ENCODE measurements around the gene FANCD2. TPM values are rescaled to one million over a fixed set of nuclear protein-coding genes. Genes with fewer than 3 reads are reported as not detected.
"Not testable (repeated sequence)": the region's sequence is repeated elsewhere in the genome, so short reads cannot be mapped to it uniquely, and the experiment has no call there.

FANCD2 gene
- polyA plus RNA-seq, 2 donors, result 5.1 to 6.5 TPM

DNA sequence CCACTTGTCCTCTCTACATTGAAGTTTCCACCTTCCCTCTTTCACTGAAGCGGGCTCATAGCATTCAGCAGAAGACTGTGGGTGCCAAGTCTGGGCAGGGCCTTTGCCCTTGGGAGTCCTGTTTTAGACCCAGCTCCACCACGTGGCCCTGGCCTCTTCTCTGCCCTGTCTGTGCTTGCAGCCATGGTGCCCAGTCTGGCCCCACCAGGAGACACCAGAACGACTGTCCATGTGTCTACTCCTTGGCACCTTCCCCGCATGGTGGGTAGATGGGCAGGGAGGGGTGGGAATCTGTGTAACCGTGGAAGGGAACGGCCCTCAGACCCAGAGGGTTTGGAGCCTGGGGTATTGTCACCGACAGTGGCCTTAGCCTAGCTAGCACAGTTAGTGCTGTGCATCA, 21.7 kb upstream of the FANCD2 start:
- Histone ChIP-seq H3K27me3 (ENCODE audit: control insufficient read depth in 1 of 2, insufficient read depth in 2 of 2, low read length in 2 of 2) (no peaks in the 10 kb centered on the region), H3K36me3 (ENCODE audit: control insufficient read depth in 2 of 2, insufficient read depth in 2 of 2, low read length in 1 of 2) (peaks cover 0 to 4% of the 10 kb centered on the region in 2 donors), H3K4me3 (ENCODE audit: low read depth in 1 of 2, low read length in 2 of 2) (no peak overlapping the region), H3K9me3 (ENCODE audit: control insufficient read depth in 2 of 2, insufficient read depth in 1 of 2, low read depth in 1 of 2, low read length in 1 of 2) (no peaks in the 10 kb centered on the region), H3K4me1 (ENCODE audit: control insufficient read depth in 2 of 2, insufficient read depth in 2 of 2, low read length in 1 of 2) (no peaks in the 10 kb centered on the region), H3K27ac (ENCODE audit: low read depth in 2 of 2, low read length in 1 of 2) (no peak overlapping the region)
- WGBS, 2 donors, result 92 to 95% methylated on average over 7 of the region's 7 CpGs

DNA sequence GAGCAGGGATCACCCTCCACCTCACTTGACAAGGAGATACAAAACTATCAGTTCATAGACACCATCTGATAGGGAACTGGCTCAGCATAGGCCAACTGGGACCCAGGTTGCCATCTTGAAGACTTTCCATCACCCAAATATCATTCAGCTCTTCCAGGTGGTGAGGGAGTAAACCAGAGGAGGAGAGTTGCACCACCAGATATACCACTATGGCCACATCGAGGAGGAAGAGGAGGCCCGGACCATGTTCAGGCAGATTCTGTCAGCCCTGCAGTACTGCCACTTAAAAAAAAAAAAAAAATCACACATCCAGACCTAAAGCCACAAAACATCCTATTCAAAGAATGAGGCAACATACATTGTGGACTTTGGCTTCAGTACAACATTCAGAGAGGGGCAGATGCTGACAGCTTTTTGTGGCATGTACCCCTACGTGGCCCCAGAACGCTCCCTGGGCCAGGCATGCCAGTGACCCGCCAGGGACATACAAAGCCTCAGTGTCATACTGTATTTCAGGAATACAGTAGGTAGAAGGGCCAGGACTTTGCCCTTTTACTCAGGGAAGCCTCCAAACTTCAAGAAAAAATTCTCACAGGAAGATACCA, 21.2 kb upstream of the FANCD2 start:
- Histone ChIP-seq H3K9me3 (ENCODE audit: control insufficient read depth in 2 of 2, insufficient read depth in 1 of 2, low read depth in 1 of 2, low read length in 1 of 2) (no peaks in the 10 kb centered on the region), H3K27ac (ENCODE audit: low read depth in 2 of 2, low read length in 1 of 2) (no peak overlapping the region), H3K36me3 (ENCODE audit: control insufficient read depth in 2 of 2, insufficient read depth in 2 of 2, low read length in 1 of 2) (peaks cover 0 to 4% of the 10 kb centered on the region in 2 donors), H3K4me3 (ENCODE audit: low read depth in 1 of 2, low read length in 2 of 2) (no peak overlapping the region), H3K4me1 (ENCODE audit: control insufficient read depth in 2 of 2, insufficient read depth in 2 of 2, low read length in 1 of 2) (no peaks in the 10 kb centered on the region), H3K27me3 (ENCODE audit: control insufficient read depth in 1 of 2, insufficient read depth in 2 of 2, low read length in 2 of 2) (no peaks in the 10 kb centered on the region)
- 91 to 95% methylated on average over 5 of the region's 5 CpGs for WGBS, 2 donors

DNA sequence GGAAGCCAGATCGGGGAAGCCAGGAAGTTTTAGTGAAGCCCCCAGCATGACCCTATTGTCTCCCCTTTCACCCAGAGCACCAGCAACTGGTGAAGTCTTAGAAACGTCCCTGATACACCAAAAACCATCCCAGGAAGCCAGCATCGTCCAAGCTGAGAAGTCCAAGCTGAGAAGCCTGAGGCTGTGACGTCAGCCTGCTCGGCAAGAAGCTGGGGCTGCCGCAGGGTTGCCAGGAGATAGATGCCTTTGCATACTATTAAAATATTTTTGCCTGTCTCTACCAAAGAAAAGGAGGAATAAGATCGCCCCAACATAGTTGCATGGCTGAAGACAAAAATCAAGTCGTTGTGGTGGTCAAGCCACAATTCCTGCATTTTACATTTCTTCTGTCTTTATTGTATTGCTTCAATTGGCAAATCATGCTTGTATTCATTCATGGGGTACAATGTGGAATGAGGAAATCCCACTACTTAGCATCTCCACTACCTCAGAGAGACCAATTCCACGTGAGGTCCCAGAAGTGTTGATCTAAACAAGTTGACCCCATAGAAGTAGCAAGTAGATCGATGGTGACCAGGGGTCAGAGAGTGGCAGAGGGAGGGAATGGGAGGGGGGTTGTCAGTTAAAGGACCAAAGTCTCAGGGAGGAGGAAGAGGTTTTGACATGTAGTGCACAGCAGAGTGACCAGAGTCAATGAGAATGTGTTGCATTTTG, 20.0 kb upstream of the FANCD2 start:
- WGBS, 2 donors, result 72 to 76% methylated on average over 10 of the region's 10 CpGs
- Histone ChIP-seq H3K4me3 (ENCODE audit: low read depth in 1 of 2, low read length in 2 of 2) (no peak overlapping the region), H3K27ac (ENCODE audit: low read depth in 2 of 2, low read length in 1 of 2) (no peak overlapping the region), H3K4me1 (ENCODE audit: control insufficient read depth in 2 of 2, insufficient read depth in 2 of 2, low read length in 1 of 2) (peaks cover 4 to 5% of the 10 kb centered on the region in 2 donors), H3K36me3 (ENCODE audit: control insufficient read depth in 2 of 2, insufficient read depth in 2 of 2, low read length in 1 of 2) (peaks cover 0 to 4% of the 10 kb centered on the region in 2 donors), H3K9me3 (ENCODE audit: control insufficient read depth in 2 of 2, insufficient read depth in 1 of 2, low read depth in 1 of 2, low read length in 1 of 2) (no peaks in the 10 kb centered on the region), H3K27me3 (ENCODE audit: control insufficient read depth in 1 of 2, insufficient read depth in 2 of 2, low read length in 2 of 2) (no peaks in the 10 kb centered on the region)

DNA sequence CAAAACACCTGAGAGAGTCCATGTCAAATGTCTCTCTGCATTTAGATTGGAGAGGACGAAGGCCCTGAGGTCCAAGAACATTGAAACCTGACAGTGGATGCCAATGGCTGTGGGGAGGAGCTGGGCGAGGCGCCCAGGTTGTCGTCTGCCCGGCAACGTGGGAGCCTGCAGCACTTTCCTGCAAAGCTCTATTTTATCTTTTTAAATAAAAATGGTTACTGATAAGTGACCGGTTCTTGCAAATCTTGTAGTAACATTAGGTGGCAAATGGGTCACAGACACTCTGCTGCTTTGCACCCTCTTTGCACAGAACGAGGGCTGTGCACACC, 19.5 kb upstream of the FANCD2 start:
- 57 to 58% methylated on average over 8 of the region's 8 CpGs for WGBS, 2 donors
- Histone ChIP-seq H3K4me1 (ENCODE audit: control insufficient read depth in 2 of 2, insufficient read depth in 2 of 2, low read length in 1 of 2) (peaks cover 8 to 9% of the 10 kb centered on the region in 2 donors), H3K4me3 (ENCODE audit: low read depth in 1 of 2, low read length in 2 of 2) (no peak overlapping the region), H3K9me3 (ENCODE audit: control insufficient read depth in 2 of 2, insufficient read depth in 1 of 2, low read depth in 1 of 2, low read length in 1 of 2) (no peaks in the 10 kb centered on the region), H3K27ac (ENCODE audit: low read depth in 2 of 2, low read length in 1 of 2) (no peak overlapping the region), H3K27me3 (ENCODE audit: control insufficient read depth in 1 of 2, insufficient read depth in 2 of 2, low read length in 2 of 2) (no peaks in the 10 kb centered on the region), H3K36me3 (ENCODE audit: control insufficient read depth in 2 of 2, insufficient read depth in 2 of 2, low read length in 1 of 2) (peaks cover 0 to 4% of the 10 kb centered on the region in 2 donors)

DNA sequence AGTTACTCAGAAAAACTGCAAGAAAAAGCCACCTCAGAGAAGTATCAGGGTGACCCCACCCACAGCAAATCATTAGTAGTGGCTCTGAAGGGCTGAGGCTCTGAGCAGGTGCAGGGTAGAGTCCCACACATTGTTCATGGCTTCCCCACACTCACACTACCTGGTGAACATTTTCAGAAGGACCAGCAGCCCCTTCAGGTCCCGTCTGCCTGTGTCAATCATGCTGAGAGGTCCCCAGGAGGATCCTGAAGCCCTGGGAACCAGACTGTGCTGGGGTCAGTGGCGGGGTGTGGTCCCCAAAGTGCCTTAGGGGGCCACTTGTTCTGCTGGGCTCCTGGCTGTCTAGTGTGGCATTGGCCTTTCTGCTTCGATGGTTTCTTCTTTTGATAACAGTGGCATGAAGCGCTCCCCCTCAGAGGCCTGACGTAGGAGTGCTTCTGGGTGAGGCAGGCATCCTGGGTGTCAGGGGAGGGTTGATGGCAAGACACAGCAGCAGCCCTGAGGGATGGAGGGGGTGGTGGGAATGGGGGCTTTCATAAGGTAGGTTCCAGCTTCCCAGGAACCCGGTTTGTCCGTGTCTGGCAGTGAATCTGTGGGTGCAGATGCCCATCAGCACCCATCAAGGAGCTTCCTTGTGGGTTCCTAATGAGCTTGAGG, 19.0 kb upstream of the FANCD2 start:
- H3K4me1 ChIP-seq (ENCODE audit: control insufficient read depth in 2 of 2, insufficient read depth in 2 of 2, low read length in 1 of 2), result peaks cover 8 to 9% of the 10 kb centered on the region in 2 donors
- 82% methylated on average over 7 of the region's 7 CpGs for WGBS, 2 donors
- H3K36me3 ChIP-seq (ENCODE audit: control insufficient read depth in 2 of 2, insufficient read depth in 2 of 2, low read length in 1 of 2), result peaks cover 0 to 4% of the 10 kb centered on the region in 2 donors
- no peaks in the 10 kb centered on the region for H3K27me3 ChIP-seq (ENCODE audit: control insufficient read depth in 1 of 2, insufficient read depth in 2 of 2, low read length in 2 of 2)
- no peak overlapping the region for H3K4me3 ChIP-seq (ENCODE audit: low read depth in 1 of 2, low read length in 2 of 2)
- H3K9me3 ChIP-seq (ENCODE audit: control insufficient read depth in 2 of 2, insufficient read depth in 1 of 2, low read depth in 1 of 2, low read length in 1 of 2), result no peaks in the 10 kb centered on the region
- no peak overlapping the region for H3K27ac ChIP-seq (ENCODE audit: low read depth in 2 of 2, low read length in 1 of 2)

DNA sequence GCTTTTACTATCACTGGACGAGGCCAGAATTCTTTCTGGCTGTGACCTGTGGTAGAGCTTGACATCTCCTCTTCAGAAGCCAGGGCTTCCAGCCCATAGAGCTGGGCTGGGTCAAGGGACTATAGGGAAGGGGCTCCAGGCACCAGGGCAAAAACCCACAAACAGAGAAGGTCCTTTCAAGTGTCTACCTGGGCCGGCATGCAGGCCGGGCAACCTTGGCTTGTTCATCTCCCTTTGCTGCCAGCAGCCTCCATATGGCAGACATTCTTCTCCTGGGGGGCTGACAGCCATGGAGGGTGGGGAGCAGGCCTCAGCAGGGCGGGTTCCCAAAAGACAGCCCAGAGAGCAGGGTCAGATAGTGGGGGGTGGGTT, 18.0 kb upstream of the FANCD2 start:
- H3K27ac ChIP-seq (ENCODE audit: low read depth in 2 of 2, low read length in 1 of 2); H3K36me3 ChIP-seq (ENCODE audit: control insufficient read depth in 2 of 2, insufficient read depth in 2 of 2, low read length in 1 of 2); H3K4me3 ChIP-seq (ENCODE audit: low read depth in 1 of 2, low read length in 2 of 2); H3K4me1 ChIP-seq (ENCODE audit: control insufficient read depth in 2 of 2, insufficient read depth in 2 of 2, low read length in 1 of 2); H3K27me3 ChIP-seq (ENCODE audit: control insufficient read depth in 1 of 2, insufficient read depth in 2 of 2, low read length in 2 of 2); H3K9me3 ChIP-seq (ENCODE audit: control insufficient read depth in 2 of 2, insufficient read depth in 1 of 2, low read depth in 1 of 2, low read length in 1 of 2): not testable (repeated sequence)
- WGBS, 2 donors, result 57 to 72% methylated on average over 4 of the region's 4 CpGs

DNA sequence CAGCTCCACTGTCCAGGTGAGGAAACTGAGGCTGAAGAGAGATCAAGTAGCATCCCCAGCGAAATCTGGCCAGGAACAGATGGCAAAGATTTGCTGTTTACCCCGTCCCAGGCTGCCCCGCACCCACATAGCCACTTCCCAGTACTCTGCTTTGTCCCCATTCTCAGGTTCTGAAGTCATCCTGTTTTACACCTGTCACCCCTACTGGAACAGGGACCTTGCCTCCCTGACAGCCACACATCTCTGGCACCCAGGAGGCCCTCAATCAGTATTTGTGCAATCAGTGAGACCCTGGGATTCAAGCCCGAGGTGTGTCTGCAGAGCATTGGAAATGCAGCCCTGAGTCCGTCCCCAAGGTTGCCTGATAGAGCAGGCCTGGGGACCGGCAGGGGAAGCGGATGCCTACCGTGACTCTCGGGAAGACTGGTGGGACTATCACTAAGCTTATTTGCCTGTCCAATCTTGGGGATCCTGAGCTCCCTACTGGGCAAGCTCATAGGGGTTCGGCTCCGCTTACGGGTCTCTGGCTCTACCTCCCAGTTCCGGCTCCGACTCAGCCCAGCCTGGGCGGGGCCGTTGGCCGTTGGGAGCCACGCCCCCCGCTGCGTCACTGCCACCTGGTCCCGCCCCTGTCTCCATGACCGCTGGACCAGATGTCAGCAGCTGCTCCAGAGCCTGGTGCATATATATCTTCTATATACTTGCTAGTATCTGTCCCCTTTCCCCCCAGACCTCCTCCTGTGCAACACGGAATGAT, 17.5 kb upstream of the FANCD2 start:
- peak overlapping the region; percentile 52 to 55 for H3K4me3 ChIP-seq (ENCODE audit: low read depth in 1 of 2, low read length in 2 of 2)
- no peaks in the 10 kb centered on the region for H3K27me3 ChIP-seq (ENCODE audit: control insufficient read depth in 1 of 2, insufficient read depth in 2 of 2, low read length in 2 of 2)
- WGBS, 2 donors, result 6% methylated on average over 23 of the region's 23 CpGs
- peaks cover 0 to 2% of the 10 kb centered on the region in 2 donors for H3K36me3 ChIP-seq (ENCODE audit: control insufficient read depth in 2 of 2, insufficient read depth in 2 of 2, low read length in 1 of 2)
- peaks cover 8 to 9% of the 10 kb centered on the region in 2 donors for H3K4me1 ChIP-seq (ENCODE audit: control insufficient read depth in 2 of 2, insufficient read depth in 2 of 2, low read length in 1 of 2)
- H3K27ac ChIP-seq (ENCODE audit: low read depth in 2 of 2, low read length in 1 of 2), result peak overlapping the region; percentile 38 to 68
- H3K9me3 ChIP-seq (ENCODE audit: control insufficient read depth in 2 of 2, insufficient read depth in 1 of 2, low read depth in 1 of 2, low read length in 1 of 2), result no peaks in the 10 kb centered on the region

DNA sequence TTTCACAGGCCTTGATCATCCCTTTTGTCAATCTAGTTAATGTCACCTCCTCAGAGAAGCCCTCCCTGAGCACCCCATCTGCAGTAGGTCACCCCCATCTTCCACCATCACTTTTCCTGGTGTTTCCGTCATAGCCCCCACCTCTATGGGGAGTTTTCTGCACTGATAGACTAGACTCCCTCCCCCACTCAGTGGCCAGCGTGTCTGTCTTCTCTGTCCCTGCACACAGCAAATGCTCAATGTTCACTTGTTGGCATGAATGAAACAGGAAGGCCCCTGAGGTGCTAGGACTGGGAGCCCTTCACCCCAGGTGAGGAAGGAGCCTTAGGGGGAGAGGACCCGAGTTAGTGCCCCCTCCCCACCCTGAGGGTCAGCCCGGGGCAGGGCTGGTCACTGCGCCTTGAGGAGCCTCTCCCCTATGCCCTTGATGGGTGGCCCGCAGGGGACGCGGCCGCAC, 15.8 kb upstream of the FANCD2 start:
- H3K9me3 ChIP-seq (ENCODE audit: control insufficient read depth in 2 of 2, insufficient read depth in 1 of 2, low read depth in 1 of 2, low read length in 1 of 2), result no peaks in the 10 kb centered on the region
- peaks cover 9 to 12% of the 10 kb centered on the region in 2 donors for H3K4me1 ChIP-seq (ENCODE audit: control insufficient read depth in 2 of 2, insufficient read depth in 2 of 2, low read length in 1 of 2)
- 3 to 7% methylated on average over 9 of the region's 9 CpGs for WGBS, 2 donors
- H3K36me3 ChIP-seq (ENCODE audit: control insufficient read depth in 2 of 2, insufficient read depth in 2 of 2, low read length in 1 of 2), result no peaks in the 10 kb centered on the region
- H3K27me3 ChIP-seq (ENCODE audit: control insufficient read depth in 1 of 2, insufficient read depth in 2 of 2, low read length in 2 of 2), result no peaks in the 10 kb centered on the region
- peak overlapping the region; percentile 59 to 66 for H3K4me3 ChIP-seq (ENCODE audit: low read depth in 1 of 2, low read length in 2 of 2)
- peak overlapping the region; percentile 23 to 73 for H3K27ac ChIP-seq (ENCODE audit: low read depth in 2 of 2, low read length in 1 of 2)

DNA sequence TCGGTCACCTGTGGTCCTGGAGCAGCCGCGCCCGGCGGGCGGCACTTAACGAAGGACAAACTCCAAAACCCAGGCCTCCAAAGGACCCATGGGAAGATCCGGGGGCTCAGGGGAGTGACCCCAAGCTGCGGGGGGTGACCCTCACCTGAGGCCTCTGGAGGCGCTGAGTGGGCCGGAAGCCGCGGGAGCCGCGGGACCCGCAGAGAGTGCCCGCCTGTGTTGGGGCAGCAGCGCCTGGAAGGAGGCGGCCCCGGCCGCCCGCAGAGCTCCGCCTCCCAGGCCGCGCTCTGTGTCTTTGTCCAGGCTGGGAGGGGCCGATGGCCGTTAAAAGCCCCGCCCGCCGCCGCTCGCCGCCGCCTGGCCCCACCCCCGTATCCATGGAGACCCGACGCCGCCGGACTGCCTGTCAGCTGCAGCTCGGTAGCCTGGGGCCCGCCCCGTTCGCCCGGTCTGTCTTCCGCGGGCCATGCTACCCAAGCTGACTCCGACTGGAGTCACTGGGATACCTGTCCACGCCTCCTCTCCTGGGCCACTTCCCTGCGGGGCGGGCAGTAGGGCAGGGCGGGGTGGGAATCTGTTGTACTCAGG, 15.3 kb upstream of the FANCD2 start:
- Histone ChIP-seq H3K27ac (ENCODE audit: low read depth in 2 of 2, low read length in 1 of 2) (peak overlapping the region; percentile 62 to 73), H3K36me3 (ENCODE audit: control insufficient read depth in 2 of 2, insufficient read depth in 2 of 2, low read length in 1 of 2) (no peaks in the 10 kb centered on the region), H3K4me1 (ENCODE audit: control insufficient read depth in 2 of 2, insufficient read depth in 2 of 2, low read length in 1 of 2) (peaks cover 9 to 12% of the 10 kb centered on the region in 2 donors), H3K9me3 (ENCODE audit: control insufficient read depth in 2 of 2, insufficient read depth in 1 of 2, low read depth in 1 of 2, low read length in 1 of 2) (no peaks in the 10 kb centered on the region), H3K4me3 (ENCODE audit: low read depth in 1 of 2, low read length in 2 of 2) (peak overlapping the region; percentile 59 to 66), H3K27me3 (ENCODE audit: control insufficient read depth in 1 of 2, insufficient read depth in 2 of 2, low read length in 2 of 2) (no peaks in the 10 kb centered on the region)
- WGBS, 2 donors, result 1% methylated on average over 34 to 51 of the region's 51 CpGs
